Peyer's patch (tissue), 4 donors: ENCODE data around the gene ZNF665. TPM values are rescaled to one million over a fixed set of nuclear protein-coding genes. Genes with fewer than 3 reads are reported as not detected.

Experiments
- DNase-seq, 3 donors: peaks; one replicate each; pipeline ENCODE4 v3.0.0-alpha.2; 2017 to 2019
- H3K27ac ChIP-seq, 4 donors: fragments of 200-600 bp; sonication (generic); one replicate each; pipeline ENCODE4 v1.5.1; 2016 to 2019
- H3K27me3 ChIP-seq, 2 donors: fragments of 200-600 bp; sonication (generic); one replicate each; pipeline ENCODE4 v1.5.1; 2019
- H3K36me3 ChIP-seq, 3 donors: fragments of 200-600 bp; sonication (generic); one replicate each; pipeline ENCODE4 v1.5.1; 2016 to 2019
- H3K4me1 ChIP-seq, 4 donors: fragments of 200-600 bp; sonication (generic); one replicate each; pipeline ENCODE4 v1.5.1; 2016 to 2019
- H3K4me3 ChIP-seq, 4 donors: fragments of 200-600 bp; sonication (generic); 1 replicate in 3 of 4; 2 replicates in 1 of 4; pipeline ENCODE4 v1.5.1; 2016 to 2019; ENCODE audit warnings: mild to moderate bottlenecking in 1 of 4
- H3K9me3 ChIP-seq, 4 donors: fragments of 200-600 bp; sonication (generic); one replicate each; pipeline ENCODE4 v1.5.1; 2016 to 2019; ENCODE audit warnings: mild to moderate bottlenecking in 1 of 4
- POLR2A ChIP-seq, 2 donors: fragments of 450-650 bp; IDR thresholded peaks; one replicate each; pipeline ENCODE4 v1.5.1; 2017; ENCODE audit warnings: antibody characterized with exemption in 2 of 2, mild to moderate bottlenecking in 2 of 2, moderate library complexity in 2 of 2
- total RNA-seq, 4 donors: library from RNA; depleted of rRNA; stranded (reverse); fragments of >200 nt; gene quantifications; one replicate each; pipeline ENCODE4 v1.1.0, GENCODE V29; 2016
- TF ChIP-seq, protein P1 (sequence below), 6 experiments: fragments of 450-650 bp in 4 of 6; fragments of 200-600 bp in 2 of 6; sonication (generic) in 1 of 6; IDR thresholded peaks; one replicate each; pipeline ENCODE4 v1.5.1; 2017 to 2019; ENCODE audit warnings: antibody characterized with exemption in 6 of 6, mild to moderate bottlenecking in 3 of 6, moderate library complexity in 1 of 6

ZNF665 gene
- total RNA-seq, 4 donors from 2014 or later = 1.4 to 6.0 (median 5.8) TPM; not detected in 1

- Histone ChIP-seq H3K4me1 (no peaks in the 10 kb centered on the region), H3K27ac (no peak overlapping the region), H3K27me3 (no peaks in the 10 kb centered on the region), H3K9me3 (peaks cover 0 to 73% (median 24%) of the 10 kb centered on the region in 4 donors), H3K36me3 (peaks cover 0 to 34% (median 0%) of the 10 kb centered on the region in 3 donors), H3K4me3 (no peak overlapping the region)
- TF ChIP-seq, protein P1, sequence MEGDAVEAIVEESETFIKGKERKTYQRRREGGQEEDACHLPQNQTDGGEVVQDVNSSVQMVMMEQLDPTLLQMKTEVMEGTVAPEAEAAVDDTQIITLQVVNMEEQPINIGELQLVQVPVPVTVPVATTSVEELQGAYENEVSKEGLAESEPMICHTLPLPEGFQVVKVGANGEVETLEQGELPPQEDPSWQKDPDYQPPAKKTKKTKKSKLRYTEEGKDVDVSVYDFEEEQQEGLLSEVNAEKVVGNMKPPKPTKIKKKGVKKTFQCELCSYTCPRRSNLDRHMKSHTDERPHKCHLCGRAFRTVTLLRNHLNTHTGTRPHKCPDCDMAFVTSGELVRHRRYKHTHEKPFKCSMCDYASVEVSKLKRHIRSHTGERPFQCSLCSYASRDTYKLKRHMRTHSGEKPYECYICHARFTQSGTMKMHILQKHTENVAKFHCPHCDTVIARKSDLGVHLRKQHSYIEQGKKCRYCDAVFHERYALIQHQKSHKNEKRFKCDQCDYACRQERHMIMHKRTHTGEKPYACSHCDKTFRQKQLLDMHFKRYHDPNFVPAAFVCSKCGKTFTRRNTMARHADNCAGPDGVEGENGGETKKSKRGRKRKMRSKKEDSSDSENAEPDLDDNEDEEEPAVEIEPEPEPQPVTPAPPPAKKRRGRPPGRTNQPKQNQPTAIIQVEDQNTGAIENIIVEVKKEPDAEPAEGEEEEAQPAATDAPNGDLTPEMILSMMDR (IDR thresholded peaks at IDR 0.05) = no peak
- TF ChIP-seq POLR2A (IDR thresholded peaks at IDR 0.05) = no peak
- no peak for DNase-seq
Measured at GRCh38 chr19:53140351-53140750, 52.8 kb downstream of the ZNF665 start.

- Histone ChIP-seq H3K4me3 (no peak overlapping the region), H3K27me3 (no peaks in the 10 kb centered on the region), H3K27ac (no peak overlapping the region), H3K9me3 (peaks cover 0 to 54% (median 18%) of the 10 kb centered on the region in 4 donors), H3K4me1 (peaks cover 0 to 4% (median 0%) of the 10 kb centered on the region in 4 donors), H3K36me3 (peaks cover 0 to 3% (median 0%) of the 10 kb centered on the region in 3 donors)
- DNase-seq = no peak
- TF ChIP-seq, protein P1 (IDR thresholded peaks at IDR 0.05) = no peak
- no peak for TF ChIP-seq POLR2A (IDR thresholded peaks at IDR 0.05)
Measured at GRCh38 chr19:53136432-53136831, 56.7 kb downstream of the ZNF665 start.

DNA sequence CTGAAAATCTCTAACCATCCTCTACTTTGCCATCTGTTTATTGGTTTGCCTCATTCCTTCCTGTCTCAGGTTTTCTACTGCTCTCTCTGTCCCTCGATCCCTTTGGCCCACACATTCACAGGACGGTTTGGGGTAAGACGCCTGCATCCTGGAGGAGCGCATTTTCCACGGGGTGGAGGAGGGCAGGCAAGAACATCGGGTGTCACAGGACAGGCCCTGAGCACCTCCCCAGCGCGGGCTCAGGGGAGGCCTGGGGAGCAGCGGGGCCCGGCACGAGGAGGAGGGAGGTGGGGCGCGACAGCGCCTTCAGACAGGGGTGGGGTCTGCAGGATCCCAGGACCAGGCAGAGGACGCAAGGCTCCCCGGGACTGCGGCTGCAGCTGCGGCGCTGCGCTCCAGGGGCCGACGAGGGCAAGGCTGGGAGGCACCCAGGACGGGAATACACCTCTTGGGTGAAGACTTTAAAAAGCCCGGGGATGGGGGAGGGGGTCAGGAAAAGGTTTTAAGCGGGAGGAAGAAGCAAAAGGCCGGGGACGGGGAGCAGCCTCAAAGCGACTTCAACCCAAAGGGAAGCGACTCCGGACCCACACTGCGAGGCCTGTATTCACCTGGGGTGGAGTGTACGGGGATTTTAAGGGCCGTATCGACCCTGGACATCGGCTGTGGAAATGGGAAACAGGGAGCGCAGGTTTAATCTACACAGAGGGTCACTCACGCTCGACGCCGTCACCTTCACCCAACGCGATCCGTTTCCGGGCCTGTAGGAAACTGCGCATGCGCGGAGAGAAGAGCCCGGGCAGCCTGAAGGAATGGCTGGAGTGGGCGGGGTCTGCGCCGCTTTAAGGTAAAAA lies 60.8 kb downstream of the ZNF665 start, which contains the start of gene ZNF415:
TSS of gene ZNF415 (minus strand) at position 770 of the 851 bp plus-strand sequence. CDS start 10,234 bp downstream, outside the sequence.
- Histone ChIP-seq H3K4me3 (peak within 1 kb of the TSS; percentile 43 to 57 (median 49)), H3K27ac (peak within 1 kb of the TSS; percentile 23 to 65 (median 54))

GRCh38 chr19:53131727-53132126 lies 61.4 kb downstream of the ZNF665 start:
- DNase-seq = no peak
- Histone ChIP-seq H3K27ac (no peak overlapping the region), H3K4me1 (peaks cover 0 to 7% (median 0%) of the 10 kb centered on the region in 4 donors), H3K27me3 (no peaks in the 10 kb centered on the region), H3K4me3 (peak overlapping the region in 3 of 4 donors; percentile 43 to 57 (median 51)), H3K36me3 (no peaks in the 10 kb centered on the region), H3K9me3 (peaks cover 0 to 9% (median 4%) of the 10 kb centered on the region in 4 donors)
- TF ChIP-seq, protein P1 (IDR thresholded peaks at IDR 0.05) = no peak
- TF ChIP-seq POLR2A (IDR thresholded peaks at IDR 0.05) = no peak

More for the DNA sequence above, 60.8 kb downstream of the ZNF665 start, which contains the start of gene ZNF415:
- no peak for TF ChIP-seq POLR2A (IDR thresholded peaks at IDR 0.05)
- TF ChIP-seq, protein P1 (IDR thresholded peaks at IDR 0.05) = no peak
- H3K9me3 ChIP-seq = peaks cover 0 to 16% (median 4%) of the 10 kb centered on the region in 4 donors
- peak; percentile 68 to 87 (median 70) for DNase-seq
- no peaks in the 10 kb centered on the region for H3K27me3 ChIP-seq
- peaks cover 0 to 7% (median 0%) of the 10 kb centered on the region in 4 donors for H3K4me1 ChIP-seq
- H3K36me3 ChIP-seq = no peaks in the 10 kb centered on the region

DNA sequence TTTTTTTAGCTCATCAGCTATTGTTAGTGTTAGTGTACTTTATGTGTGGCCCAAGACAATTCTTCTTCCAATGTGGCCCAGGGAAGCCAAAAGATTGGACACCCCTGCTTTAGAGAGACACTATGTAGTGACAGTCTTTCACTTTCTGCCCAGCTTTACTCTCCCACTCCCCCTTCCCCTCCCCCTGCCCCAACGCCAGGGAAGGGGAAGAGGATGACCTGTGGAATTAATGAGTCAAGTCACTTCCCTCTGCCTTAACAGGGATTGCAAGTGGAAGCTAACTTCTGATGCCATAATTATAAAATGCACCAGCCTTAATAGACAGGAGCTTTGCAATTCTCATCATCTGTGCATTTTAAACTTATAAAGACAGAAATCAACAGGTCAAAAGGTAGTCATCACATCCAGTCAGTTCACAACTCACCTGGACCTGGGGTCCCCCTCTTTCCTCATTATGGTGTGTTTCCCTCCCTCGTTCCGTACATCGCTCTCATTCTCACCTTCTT lies 62.0 kb downstream of the ZNF665 start:
- Histone ChIP-seq H3K9me3 (peaks cover 0 to 8% (median 4%) of the 10 kb centered on the region in 4 donors), H3K4me1 (peaks cover 0 to 7% (median 0%) of the 10 kb centered on the region in 4 donors), H3K27me3 (no peaks in the 10 kb centered on the region), H3K4me3 (no peak overlapping the region), H3K27ac (no peak overlapping the region), H3K36me3 (no peaks in the 10 kb centered on the region)
- no peak for DNase-seq
- TF ChIP-seq, protein P1 (IDR thresholded peaks at IDR 0.05) = no peak
- no peak for TF ChIP-seq POLR2A (IDR thresholded peaks at IDR 0.05)
